Activated T-helper 9 cell treated with anti-CD3 and anti-CD28 coated beads, Interleukin-2, amount 50 U/mL, for 16 hours (primary cell): ENCODE measurements around the gene MMP24.

Experiments
- DNase-seq: peaks from one replicate; pipeline ENCODE4 v3.0.0-alpha.2; 2020; ENCODE audit warnings: low read depth

MMP24 gene

DNA sequence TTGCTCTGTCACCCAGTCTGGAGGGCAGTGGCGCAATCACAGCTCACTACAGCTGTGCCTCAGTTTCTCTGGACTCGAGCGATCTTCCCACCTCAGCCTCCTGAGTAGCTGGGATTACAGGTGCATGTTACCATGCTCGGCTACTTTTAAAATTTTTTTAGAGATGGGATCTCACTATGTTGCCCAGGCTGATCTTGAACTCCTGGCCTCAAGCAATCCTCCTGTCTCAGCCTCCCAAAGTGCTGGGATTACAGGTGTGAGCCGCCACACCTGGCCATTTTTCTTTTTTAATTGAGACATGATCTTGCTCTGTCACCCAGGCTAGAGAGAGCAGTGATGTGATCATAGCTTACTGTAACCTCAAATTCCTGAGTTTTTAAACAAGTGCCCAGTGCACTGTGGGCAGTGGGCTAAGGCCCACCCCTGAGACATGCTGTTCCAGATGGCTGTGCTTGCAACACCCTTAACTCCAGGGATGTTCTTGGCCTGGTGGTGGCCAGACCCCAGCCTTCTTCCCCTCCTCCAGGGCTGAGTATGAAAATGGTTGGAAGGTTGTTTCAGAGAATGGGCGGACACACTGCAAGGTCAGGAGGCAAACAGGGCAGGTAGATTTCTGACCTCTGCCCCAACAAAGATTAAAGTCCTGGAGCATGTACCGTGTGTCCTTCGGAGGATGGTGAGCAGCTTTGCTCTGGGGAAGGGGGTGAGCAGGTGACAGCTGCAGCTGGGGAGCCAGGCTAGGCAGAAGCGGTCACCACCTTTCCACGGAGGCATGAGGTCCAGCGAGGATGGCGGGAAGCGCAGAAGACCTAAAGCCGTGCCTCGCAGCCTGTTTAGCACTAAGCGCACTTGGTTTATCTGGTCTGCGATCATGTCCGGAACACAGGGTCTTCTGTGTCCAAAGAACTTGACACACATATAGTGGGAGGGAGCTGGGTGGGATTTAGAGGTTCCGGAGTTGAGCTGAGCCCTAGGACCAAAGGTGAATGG lies 67.1 kb downstream of the MMP24 start:
- no peak for DNase-seq

DNA sequence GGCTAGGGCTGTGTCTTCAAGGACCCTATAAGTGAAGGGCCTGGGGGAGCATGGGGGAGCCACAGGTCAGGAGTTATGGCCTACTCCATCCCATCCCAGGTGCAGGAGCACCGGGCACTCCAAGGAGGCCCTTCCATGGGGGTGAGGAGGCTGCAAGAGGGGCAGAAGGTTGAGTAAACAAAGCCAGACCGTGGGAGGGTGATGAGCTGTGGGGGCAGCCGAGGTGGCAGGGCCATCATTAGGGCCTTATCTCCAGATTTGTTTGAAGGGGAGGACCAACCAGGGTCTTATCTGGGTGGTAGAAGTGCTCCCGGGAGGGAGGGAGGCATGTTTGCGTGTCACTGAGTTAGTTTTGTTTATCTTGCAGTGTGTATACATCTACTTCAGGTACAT lies 67.8 kb downstream of the MMP24 start:
- DNase-seq, result no peak

DNA sequence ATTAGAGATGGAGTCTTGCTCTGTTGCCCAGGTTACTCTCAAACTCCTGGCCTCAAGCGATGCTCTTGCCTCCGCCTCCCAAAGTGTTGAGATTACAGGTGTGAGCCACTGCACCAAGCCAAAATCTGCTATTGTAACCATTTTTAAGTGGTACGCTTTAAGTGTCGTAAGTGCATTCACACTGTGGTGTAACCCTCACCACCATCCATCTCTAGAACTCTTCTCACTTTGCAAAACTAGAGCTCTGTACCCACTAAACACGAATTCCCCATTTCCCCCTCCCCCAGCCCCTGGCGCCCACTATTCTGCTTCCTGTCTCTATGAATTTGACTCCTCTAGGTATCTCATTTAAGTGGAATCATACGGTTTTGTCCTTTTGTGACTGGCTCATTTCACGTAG lies 68.6 kb downstream of the MMP24 start:
- DNase-seq, result no peak

- no peak for DNase-seq
These were observed 69.2 kb downstream of the MMP24 start for GRCh38 chr20:35295674-35296073.

DNA sequence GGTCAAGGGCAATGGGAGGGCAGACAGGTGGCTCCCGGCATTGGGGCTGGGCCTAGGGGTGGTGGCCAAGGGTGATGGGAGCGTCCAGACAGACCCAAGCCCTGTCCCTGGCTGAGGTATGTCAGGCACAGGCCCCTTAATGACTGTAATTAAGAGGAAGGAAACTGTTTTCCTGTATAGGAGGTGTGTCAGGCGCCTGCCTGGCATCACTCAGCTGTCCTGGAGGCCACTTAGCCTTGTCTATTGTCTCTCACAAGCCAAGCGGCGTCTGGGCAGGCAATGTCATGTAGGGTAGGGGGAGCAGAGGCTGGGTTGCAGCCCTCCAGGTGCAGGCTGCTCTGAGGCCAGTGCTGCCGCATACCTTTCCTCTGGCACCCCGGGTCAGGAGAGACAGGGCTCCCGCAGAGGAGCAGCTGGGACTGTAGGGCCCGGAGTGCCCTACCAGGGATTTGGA lies 69.6 kb downstream of the MMP24 start:
- DNase-seq, result no peak

DNA sequence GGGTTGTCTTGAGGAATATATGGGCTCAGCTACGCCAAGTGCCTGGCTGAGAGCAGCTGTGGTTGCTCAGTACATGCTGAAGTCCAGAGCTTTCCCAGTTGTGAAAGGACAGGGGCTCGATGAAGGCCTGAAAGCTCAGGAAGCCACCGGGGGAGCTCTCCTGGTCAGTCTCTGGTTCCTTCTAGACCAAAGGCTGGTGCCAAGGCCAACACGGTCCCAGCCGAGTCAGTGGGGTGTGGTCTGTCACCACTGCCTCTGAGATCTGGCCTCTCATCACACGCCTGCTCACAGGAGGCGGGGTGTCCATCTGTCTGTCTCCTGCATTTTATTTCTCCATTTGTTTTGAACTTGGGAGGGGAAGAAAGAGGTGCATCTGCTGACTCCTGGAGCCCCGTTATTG lies 70.7 kb downstream of the MMP24 start:
- DNase-seq, result no peak

DNA sequence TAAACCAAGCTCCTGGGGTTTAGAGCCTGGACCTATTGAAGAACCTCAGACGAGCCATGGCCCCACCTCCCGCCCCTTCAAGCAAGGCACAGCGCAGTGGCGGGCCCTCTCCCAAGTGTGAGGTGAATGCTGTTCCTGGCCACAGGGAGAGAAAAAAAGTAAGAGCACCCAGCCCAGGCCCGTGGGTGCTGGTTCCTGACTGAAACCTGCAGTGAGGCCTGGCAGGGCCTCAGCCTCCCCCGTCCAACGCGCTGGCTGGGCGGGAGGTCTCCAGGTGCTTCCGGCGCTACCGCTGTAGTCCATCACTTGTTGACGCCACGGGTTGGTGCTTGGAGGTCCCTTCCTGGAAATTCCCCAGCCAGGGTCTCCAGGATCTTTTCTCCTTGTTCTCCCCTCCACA lies 71.2 kb downstream of the MMP24 start:
- no peak for DNase-seq

- no peak for DNase-seq
These were observed 71.8 kb downstream of the MMP24 start for GRCh38 chr20:35298264-35298663.

DNA sequence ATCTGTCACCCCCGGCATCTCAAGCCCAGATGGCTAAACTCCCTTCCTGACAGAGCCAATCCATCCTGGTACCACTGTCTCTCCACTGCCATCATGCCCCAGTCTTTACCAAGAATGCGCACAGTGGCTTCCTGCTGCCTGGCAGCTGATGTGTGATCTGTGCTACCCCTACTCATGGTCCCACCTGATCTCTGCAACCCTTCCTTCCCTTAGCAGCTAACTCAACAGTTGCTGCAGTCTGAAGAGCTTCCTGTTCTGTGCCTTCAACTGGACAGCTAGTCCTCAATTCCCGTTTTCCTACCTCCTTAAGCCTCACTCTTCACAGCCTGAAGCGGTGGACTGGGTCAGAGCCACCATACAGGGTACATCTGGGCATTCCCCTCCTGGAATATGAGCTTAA lies 73.3 kb downstream of the MMP24 start:
- no peak for DNase-seq

DNA sequence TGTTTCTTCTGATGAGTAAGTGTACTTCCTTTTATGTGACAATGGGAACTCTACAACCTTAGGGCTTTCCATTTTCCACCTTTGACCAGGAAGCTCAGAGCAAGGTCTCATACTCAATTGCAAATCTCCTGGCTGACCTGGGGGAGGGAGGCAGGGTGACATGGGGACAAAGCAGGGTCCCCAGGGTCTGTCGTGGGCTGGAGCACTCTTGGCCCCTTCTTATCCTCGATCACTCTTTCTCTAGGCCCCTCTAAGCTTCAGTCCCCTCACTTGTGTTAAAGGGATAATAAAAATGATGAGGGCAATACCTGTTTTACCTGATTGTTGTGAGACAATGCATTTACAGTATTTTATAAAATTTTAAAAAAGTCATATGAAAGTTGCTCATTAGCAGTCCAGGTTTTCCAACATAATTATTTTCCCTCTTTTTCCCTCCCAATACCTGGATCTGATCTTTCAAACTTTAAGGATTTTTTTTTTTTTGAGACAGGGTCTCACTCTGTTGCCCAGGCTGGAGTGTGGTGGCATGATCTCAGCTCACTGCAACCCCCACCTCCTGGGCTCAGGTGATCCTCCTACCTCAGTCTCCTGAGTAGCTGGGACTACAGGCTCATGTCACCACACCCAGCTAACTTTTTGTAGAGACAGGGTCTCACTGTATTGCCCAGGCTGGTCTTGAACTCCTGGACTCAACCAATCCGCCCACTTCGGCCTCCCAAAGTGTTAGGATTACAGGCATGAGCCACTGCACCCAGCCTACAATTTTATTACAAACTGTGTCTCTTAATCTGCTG lies 74.2 kb downstream of the MMP24 start:
- DNase-seq, result no peak

- no peak for DNase-seq
These were observed 74.9 kb downstream of the MMP24 start for GRCh38 chr20:35301426-35301825.

GRCh38 chr20:35302421-35303335 lies 76.2 kb downstream of the MMP24 start:
- no peak for DNase-seq

- DNase-seq, result no peak
These were observed 76.9 kb downstream of the MMP24 start for GRCh38 chr20:35303382-35303734.

- peak; percentile 69 for DNase-seq
These were observed 77.4 kb downstream of the MMP24 start for GRCh38 chr20:35303735-35304491.

DNA sequence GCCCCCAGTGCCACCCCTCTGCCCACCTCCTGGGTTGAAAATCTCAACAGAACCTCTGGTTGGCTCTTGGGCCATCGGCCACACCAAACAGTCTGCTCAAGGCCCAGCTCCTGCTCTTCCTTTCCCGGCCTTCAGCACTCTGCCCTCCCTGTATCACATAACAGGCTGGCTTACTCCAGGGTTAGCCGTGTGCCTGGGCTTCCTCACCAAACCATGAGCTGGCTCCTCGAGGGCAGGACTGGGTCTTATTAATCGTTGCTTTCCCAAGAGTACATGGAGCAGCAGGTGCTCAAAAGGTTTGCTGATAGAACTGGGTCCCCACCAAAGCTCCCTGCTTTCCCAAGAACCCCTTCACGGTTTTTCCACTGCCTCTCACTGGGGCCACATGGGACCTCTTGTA lies 78.5 kb downstream of the MMP24 start:
- no peak for DNase-seq

DNA sequence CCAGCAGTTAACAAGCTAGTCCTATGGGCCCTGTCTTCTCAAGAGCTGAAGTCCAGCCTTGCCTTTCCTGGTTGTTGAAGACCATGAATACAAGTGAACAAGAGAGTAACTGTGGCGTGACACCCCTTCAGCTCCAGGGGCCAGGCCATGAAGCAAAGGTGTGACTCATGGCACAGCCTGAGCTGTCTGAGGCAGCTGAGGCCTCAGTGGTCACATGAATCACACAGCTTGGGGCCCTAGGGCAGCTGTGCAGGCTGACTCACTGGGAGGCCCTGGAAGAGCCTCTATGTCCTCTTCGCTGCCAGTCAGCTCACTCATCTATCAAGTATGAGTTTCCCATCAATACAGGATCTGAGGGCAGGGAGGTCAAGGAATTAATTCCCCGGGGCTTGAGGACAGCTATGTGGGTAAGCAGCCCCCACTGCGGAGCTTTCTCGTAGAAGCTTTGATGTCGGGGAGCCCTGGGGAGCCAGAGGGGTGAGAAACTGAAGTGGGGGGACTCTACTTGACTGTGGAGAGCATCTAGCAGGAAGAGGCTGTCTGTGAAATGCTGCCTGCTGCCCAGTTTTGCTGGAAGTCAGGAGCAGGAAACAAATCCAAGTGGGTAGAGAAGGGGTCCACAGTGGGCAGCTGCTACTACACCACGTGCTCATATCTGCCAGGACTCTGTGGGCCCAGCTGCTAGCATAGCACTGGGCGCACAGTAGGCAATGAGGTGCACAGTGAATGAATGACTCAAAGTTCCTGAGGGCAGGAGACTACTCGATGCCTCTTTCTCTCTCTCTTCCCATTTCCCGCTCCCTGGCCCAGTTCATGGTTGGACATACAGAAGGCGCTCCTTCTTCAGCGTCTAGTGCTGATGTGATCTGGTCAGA lies 79.4 kb downstream of the MMP24 start:
- peak; percentile 62 for DNase-seq

GRCh38 chr20:35306931-35307517 lies 80.5 kb downstream of the MMP24 start:
- no peak for DNase-seq

DNA sequence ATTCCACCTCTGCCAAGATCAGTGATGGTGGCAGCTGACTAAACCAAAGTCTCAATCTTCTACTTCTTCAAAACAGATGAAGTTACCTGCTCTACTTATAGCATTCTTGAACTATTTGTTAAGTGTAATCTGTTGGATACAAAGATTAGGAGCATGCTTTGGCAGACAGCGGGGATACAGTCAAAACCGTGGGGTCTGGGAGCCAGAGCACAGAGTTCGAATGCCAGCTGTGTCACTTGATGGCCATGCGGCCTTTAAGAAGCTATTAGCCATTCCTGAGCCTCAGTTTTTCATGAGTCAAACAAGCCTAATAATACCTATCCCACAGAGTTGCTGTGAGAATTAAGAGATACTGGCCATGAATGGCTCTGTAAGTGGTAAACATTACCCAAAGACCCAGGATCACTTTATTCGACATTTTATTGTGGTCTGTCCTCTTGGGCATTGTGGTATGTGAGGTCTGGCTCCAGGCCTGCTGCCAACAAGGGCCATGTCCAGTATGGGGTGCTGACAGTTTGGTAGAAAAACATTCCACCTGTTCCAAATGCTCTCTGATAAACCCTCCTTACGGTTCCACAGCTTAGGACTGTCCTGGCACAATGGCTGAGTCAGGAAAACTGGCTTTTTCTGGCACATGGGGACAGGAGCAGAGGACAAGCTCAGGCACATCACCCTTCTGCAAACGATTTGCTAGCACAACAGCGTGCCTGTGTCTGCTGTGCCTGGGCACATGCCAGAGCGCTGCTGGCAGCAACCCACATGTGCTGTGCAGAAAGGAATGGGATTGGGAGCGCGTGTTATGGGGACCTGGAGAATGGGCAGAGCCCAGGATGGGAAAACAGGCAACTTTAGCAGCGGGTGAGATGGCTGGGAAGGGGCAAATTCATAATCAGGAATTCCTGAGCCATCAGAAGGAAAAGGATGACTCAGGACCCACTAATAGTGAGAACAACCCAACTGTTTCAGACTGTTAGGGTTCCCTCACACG lies 81.5 kb downstream of the MMP24 start:
- DNase-seq, result no peak

DNA sequence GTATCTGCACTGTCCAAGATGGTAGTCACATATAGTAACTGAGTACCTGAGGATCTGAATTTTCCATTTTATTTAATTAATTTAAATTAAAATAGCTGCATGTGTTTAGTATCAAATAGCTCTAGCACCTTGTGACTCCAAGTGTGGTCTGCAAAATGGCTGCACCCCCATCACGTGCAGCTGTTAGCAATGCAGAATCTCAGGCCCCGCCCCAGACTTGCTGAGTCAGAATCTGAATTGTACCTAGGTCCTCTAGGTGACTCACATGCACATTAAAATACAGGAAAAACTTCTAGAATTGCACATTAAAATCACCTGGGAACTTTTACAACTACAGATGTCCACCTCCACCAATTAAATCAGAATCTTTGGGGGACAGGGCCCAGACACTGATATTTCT lies 84.9 kb downstream of the MMP24 start:
- DNase-seq, result peak; percentile 42
